NCI-H82 treated with DMSO at 0.1 percent for 48 hours (cell line): ENCODE results near the gene CBLN4.

Experiments used
- DNase-seq: peaks from one replicate; lab custom pipeline; 2025; ENCODE audit not compliant: unreplicated experiment; lab: John Stamatoyannopoulos, UW

The CBLN4 gene

DNA sequence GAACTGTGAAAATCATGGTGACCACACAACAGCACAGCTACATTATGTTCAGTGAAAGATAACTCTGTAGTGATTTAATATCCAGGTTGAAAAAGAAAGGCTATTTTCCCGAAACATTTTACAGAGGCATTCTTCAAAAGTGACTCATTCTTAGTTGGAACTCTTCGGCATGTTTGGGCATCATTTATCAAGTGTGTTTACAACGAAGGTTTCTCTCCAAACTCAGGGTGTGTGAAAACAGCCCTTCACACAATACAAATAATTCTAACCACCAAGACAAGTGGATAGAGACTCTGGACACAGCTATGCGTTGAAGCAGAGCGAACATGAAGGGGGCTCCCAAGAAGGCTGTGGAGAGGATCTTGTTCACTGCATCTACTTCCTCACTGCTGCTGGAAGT lies 57.6 kb downstream of the CBLN4 start:
- DNase-seq, result no peak
